ENCODE data around the gene C6orf47. TPM values are rescaled to one million over a fixed set of nuclear protein-coding genes. Genes with fewer than 3 reads are reported as not detected.
A peak's percentile ranks its signal among the peaks of the same experiment; 100 is the strongest.

Gene C6orf47
- total RNA-seq, 1 experiment from 2014 or later, result 17.8 TPM

GRCh38 chr6:31691078-31691463 lies 30.5 kb upstream of the C6orf47 start:
- Histone ChIP-seq H2AFZ (no peak overlapping the region), H3K27ac (no peak overlapping the region), H3K79me2 (ENCODE audit: low read depth) (no peaks in the 10 kb centered on the region), H3K4me3 (no peak overlapping the region), H3K27me3 (ENCODE audit: insufficient read depth, low read depth) (no peaks in the 10 kb centered on the region), H4K20me1 (ENCODE audit: insufficient read depth) (no peaks in the 10 kb centered on the region), H3K36me3 (ENCODE audit: low read depth) (no peaks in the 10 kb centered on the region), H3K4me2 (no peak overlapping the region), H3K9me2 (ENCODE audit: insufficient read depth) (no peaks in the 10 kb centered on the region), H3K4me1 (replicated peaks; ENCODE audit: insufficient read depth) (no peaks in the 10 kb centered on the region; the same call in 1 of the 2 replicates), H3F3A (ENCODE audit: insufficient read depth, low read depth) (no peaks in the 10 kb centered on the region; the same call in 1 of the 2 replicates), H3K9me3 (ENCODE audit: insufficient read depth, low read depth) (no peaks in the 10 kb centered on the region)
- no TSS peak for BruUV-seq (replicated peaks)
- no peak for TF ChIP-seq EZH2 (IDR thresholded peaks at IDR 0.05; ENCODE audit: low read depth)
- TF ChIP-seq CTCF (conservative IDR thresholded peaks at IDR 0.05), result no peak
- CTCF ChIA-PET, result no interaction called here
- intact Hi-C loops (cut with micrococcal nuclease; ENCODE audit: unreplicated experiment), result no loop called here
- POLR2A ChIA-PET (ENCODE audit: unreplicated experiment), result interaction anchor here (0.6 to 0.7 kb wide), 2 partner anchors 10 to 18 kb away, joined by 3 to 6 read pairs; no protein-coding TSS in a partner anchor
- DNase-seq, result no peak

- Histone ChIP-seq H3K4me1 (replicated peaks; ENCODE audit: insufficient read depth) (no peaks in the 10 kb centered on the region; the same call in 1 of the 2 replicates), H3K79me2 (ENCODE audit: low read depth) (no peaks in the 10 kb centered on the region), H3K9me3 (ENCODE audit: insufficient read depth, low read depth) (no peaks in the 10 kb centered on the region), H4K20me1 (ENCODE audit: insufficient read depth) (no peaks in the 10 kb centered on the region), H3K27ac (no peak overlapping the region), H3K27me3 (ENCODE audit: insufficient read depth, low read depth) (no peaks in the 10 kb centered on the region), H3K4me2 (no peak overlapping the region), H3K4me3 (no peak overlapping the region), H2AFZ (no peak overlapping the region), H3F3A (ENCODE audit: insufficient read depth, low read depth) (no peaks in the 10 kb centered on the region; the same call in 1 of the 2 replicates), H3K9me2 (ENCODE audit: insufficient read depth) (no peaks in the 10 kb centered on the region), H3K36me3 (ENCODE audit: low read depth) (no peaks in the 10 kb centered on the region)
- peak in 1 of 2 experiments; percentile 20 for DNase-seq
- POLR2A ChIA-PET (ENCODE audit: unreplicated experiment), result interaction anchor here (0.7 kb wide), 1 partner anchor 9 kb away, joined by 3 read pairs; no protein-coding TSS in a partner anchor
- TSS peak; percentile 50 for BruUV-seq (replicated peaks)
- intact Hi-C loops (cut with micrococcal nuclease; ENCODE audit: unreplicated experiment), result no loop called here
- TF ChIP-seq CTCF (conservative IDR thresholded peaks at IDR 0.05) (no peak), EZH2 (IDR thresholded peaks at IDR 0.05; ENCODE audit: low read depth) (no peak)
- CTCF ChIA-PET, result interaction anchor here (0.5 kb wide), 1 partner anchor 231 kb away, joined by 3 read pairs; no protein-coding TSS in a partner anchor
These were observed 29.9 kb upstream of the C6orf47 start for GRCh38 chr6:31690231-31691077.

GRCh38 chr6:31689249-31690110 lies 28.9 kb upstream of the C6orf47 start:
- H3F3A ChIP-seq (ENCODE audit: insufficient read depth, low read depth), result no peaks in the 10 kb centered on the region; the same call in 1 of the 2 replicates
- intact Hi-C loops (cut with micrococcal nuclease; ENCODE audit: unreplicated experiment), result loop anchor here (10.0 kb wide), 1 partner anchor 185 kb away; the partner anchor contains the start of gene SLC44A4
- ChIA-PET POLR2A (ENCODE audit: unreplicated experiment) (no interaction called here), CTCF (no interaction called here)
- TF ChIP-seq CTCF (conservative IDR thresholded peaks at IDR 0.05) (peak; percentile 47; the same call in 1 of the 2 replicates), EZH2 (IDR thresholded peaks at IDR 0.05; ENCODE audit: low read depth) (no peak)
- no peaks in the 10 kb centered on the region for H3K36me3 ChIP-seq (ENCODE audit: low read depth)
- no peaks in the 10 kb centered on the region for H3K27me3 ChIP-seq (ENCODE audit: insufficient read depth, low read depth)
- H3K9me3 ChIP-seq (ENCODE audit: insufficient read depth, low read depth), result no peaks in the 10 kb centered on the region
- no peak overlapping the region for H3K4me2 ChIP-seq
- no TSS peak for BruUV-seq (replicated peaks)
- no peaks in the 10 kb centered on the region; the same call in 1 of the 2 replicates for H3K4me1 ChIP-seq (replicated peaks; ENCODE audit: insufficient read depth)
- no peak for DNase-seq
- no peak overlapping the region for H3K4me3 ChIP-seq
- no peaks in the 10 kb centered on the region for H3K79me2 ChIP-seq (ENCODE audit: low read depth)
- no peak overlapping the region for H2AFZ ChIP-seq
- no peaks in the 10 kb centered on the region for H4K20me1 ChIP-seq (ENCODE audit: insufficient read depth)
- no peak overlapping the region for H3K27ac ChIP-seq
- H3K9me2 ChIP-seq (ENCODE audit: insufficient read depth), result no peaks in the 10 kb centered on the region
